Ammon's horn (tissue), 1 donor: ENCODE results near the gene DTNA.
"Not testable (repeated sequence)": the region's sequence is repeated elsewhere in the genome, so short reads cannot be mapped to it uniquely, and the experiment has no call there.

Source experiments
- DNase-seq: peaks from one replicate; pipeline ENCODE4 v3.0.0-alpha.2; 2016; ENCODE audit warnings: low spot score

Gene DTNA

GRCh38 chr18:34725737-34726136 lies 15.6 kb downstream of the DTNA start:
- DNase-seq, result not testable (repeated sequence)

GRCh38 chr18:34726286-34727004 lies 16.3 kb downstream of the DTNA start:
- no peak for DNase-seq

GRCh38 chr18:34729264-34729663 lies 19.2 kb downstream of the DTNA start:
- DNase-seq, result no peak

GRCh38 chr18:34729740-34730355 lies 19.8 kb downstream of the DTNA start:
- peak; percentile 44 for DNase-seq

GRCh38 chr18:34730774-34731173 lies 20.7 kb downstream of the DTNA start:
- DNase-seq, result no peak

GRCh38 chr18:34734056-34734455 lies 24.0 kb downstream of the DTNA start:
- no peak for DNase-seq

GRCh38 chr18:34734526-34734925 lies 24.4 kb downstream of the DTNA start:
- DNase-seq, result not testable (repeated sequence)

GRCh38 chr18:34738175-34738894 lies 28.2 kb downstream of the DTNA start:
- peak; percentile 42 for DNase-seq

GRCh38 chr18:34740101-34740500 lies 30.0 kb downstream of the DTNA start:
- peak; percentile 22 for DNase-seq

GRCh38 chr18:34740724-34741123 lies 30.6 kb downstream of the DTNA start:
- peak; percentile 43 for DNase-seq

GRCh38 chr18:34741401-34741800 lies 31.3 kb downstream of the DTNA start:
- no peak for DNase-seq

- DNase-seq, result peak; percentile 64
Measured at GRCh38 chr18:34742891-34743341, 32.8 kb downstream of the DTNA start.

GRCh38 chr18:34744569-34744968 lies 34.5 kb downstream of the DTNA start:
- DNase-seq, result no peak

- peak; percentile 63 for DNase-seq
Measured at GRCh38 chr18:34746614-34747013, 36.5 kb downstream of the DTNA start.

- DNase-seq, result no peak
Measured at GRCh38 chr18:34749721-34750120, 39.6 kb downstream of the DTNA start.

GRCh38 chr18:34752056-34752455 lies 42.0 kb downstream of the DTNA start:
- peak; percentile 13 for DNase-seq

GRCh38 chr18:34754300-34754699 lies 44.2 kb downstream of the DTNA start:
- no peak for DNase-seq

- no peak for DNase-seq
Measured at GRCh38 chr18:34757666-34758065, 47.6 kb downstream of the DTNA start.

- no peak for DNase-seq
Measured at GRCh38 chr18:34758378-34758948, 48.4 kb downstream of the DTNA start.

- DNase-seq, result peak; percentile 59
Measured at GRCh38 chr18:34760444-34760843, 50.3 kb downstream of the DTNA start.

GRCh38 chr18:34764451-34764850 lies 54.4 kb downstream of the DTNA start:
- DNase-seq, result no peak

- DNase-seq, result no peak
Measured at GRCh38 chr18:34767601-34768027, 57.5 kb downstream of the DTNA start.

- no peak for DNase-seq
Measured at GRCh38 chr18:34771958-34772357, 61.9 kb downstream of the DTNA start.
